Measurements from ENCODE around the gene GAK. TPM values are rescaled to one million over a fixed set of nuclear protein-coding genes. Genes with fewer than 3 reads are reported as not detected.
A peak's percentile ranks its signal among the peaks of the same experiment; 100 is the strongest.

GAK gene
- total RNA-seq, 3 donors from 2014 or later (not counting 1 experiment from before 2014, with no cell fraction given): 349 to 358 (median 349) TPM

GRCh38 chr4:914531-914930 is 17.6 kb downstream of the GAK start:
- no peak for ATAC-seq

GRCh38 chr4:913280-913618 is 18.9 kb downstream of the GAK start:
- intact Hi-C loops (cut with micrococcal nuclease): no loop called here
- Mint-ChIP-seq H3K4me1 (peaks cover 42 to 54% of the 10 kb centered on the region in 2 donors), H3K36me3 (no peaks in the 10 kb centered on the region), H3K27ac (no peak overlapping the region), H3K9me3 (no peaks in the 10 kb centered on the region), H3K4me3 (no peak overlapping the region), H3K27me3 (ENCODE audit: low read depth in 2 of 2) (no peaks in the 10 kb centered on the region)
- Histone ChIP-seq H3K27ac (ENCODE audit: low read length) (no peak overlapping the region), H3K4me1 (ENCODE audit: control insufficient read depth, insufficient read depth, low read length) (peaks cover 22% of the 10 kb centered on the region), H3K9me3 (ENCODE audit: control insufficient read depth, insufficient read depth, low read length) (no peaks in the 10 kb centered on the region), H3K27me3 (ENCODE audit: control insufficient read depth, insufficient read depth, low read length) (no peaks in the 10 kb centered on the region), H3K4me3 (ENCODE audit: low read length) (no peak overlapping the region), H3K36me3 (ENCODE audit: control insufficient read depth, insufficient read depth, low read length) (peaks cover 34% of the 10 kb centered on the region)
- TF ChIP-seq CTCF (IDR thresholded peaks at IDR 0.05): no peak
- ATAC-seq (no peak), DNase-seq (no peak)
- over 99% methylated on average over 4 of the region's 4 CpGs for WGBS (ENCODE audit: insufficient coverage)

More at GRCh38 chr4:914531-914930, 17.6 kb downstream of the GAK start:
- H3K27me3 Mint-ChIP-seq (ENCODE audit: low read depth in 2 of 2): no peaks in the 10 kb centered on the region
- TF ChIP-seq CTCF (IDR thresholded peaks at IDR 0.05): no peak
- peak overlapping the region in 1 of 2 donors; percentile 83 for H3K27ac Mint-ChIP-seq
- H3K27me3 ChIP-seq (ENCODE audit: control insufficient read depth, insufficient read depth, low read length): no peaks in the 10 kb centered on the region
- peaks cover 29% of the 10 kb centered on the region for H3K36me3 ChIP-seq (ENCODE audit: control insufficient read depth, insufficient read depth, low read length)
- H3K4me1 ChIP-seq (ENCODE audit: control insufficient read depth, insufficient read depth, low read length): peaks cover 26% of the 10 kb centered on the region
- H3K9me3 Mint-ChIP-seq: no peaks in the 10 kb centered on the region
- intact Hi-C loops (cut with micrococcal nuclease): no loop called here
- H3K4me3 ChIP-seq (ENCODE audit: low read length): no peak overlapping the region
- H3K4me1 Mint-ChIP-seq: peaks cover 48 to 54% of the 10 kb centered on the region in 2 donors
- DNase-seq: no peak
- peak overlapping the region; percentile 83 for H3K4me3 Mint-ChIP-seq
- no peaks in the 10 kb centered on the region for H3K9me3 ChIP-seq (ENCODE audit: control insufficient read depth, insufficient read depth, low read length)
- no peaks in the 10 kb centered on the region for H3K36me3 Mint-ChIP-seq
- 90% methylated on average over 20 of the region's 21 CpGs for WGBS (ENCODE audit: insufficient coverage)
- H3K27ac ChIP-seq (ENCODE audit: low read length): no peak overlapping the region

GRCh38 chr4:912548-913279 is 19.4 kb downstream of the GAK start:
- H3K36me3 ChIP-seq (ENCODE audit: control insufficient read depth, insufficient read depth, low read length): peaks cover 35% of the 10 kb centered on the region
- Mint-ChIP-seq H3K27me3 (ENCODE audit: low read depth in 2 of 2) (no peaks in the 10 kb centered on the region), H3K4me3 (no peak overlapping the region), H3K4me1 (peaks cover 38 to 50% of the 10 kb centered on the region in 2 donors), H3K36me3 (no peaks in the 10 kb centered on the region), H3K9me3 (no peaks in the 10 kb centered on the region), H3K27ac (no peak overlapping the region)
- H3K4me3 ChIP-seq (ENCODE audit: low read length): no peak overlapping the region
- intact Hi-C loops (cut with micrococcal nuclease): no loop called here
- 93% methylated on average over 19 of the region's 19 CpGs for WGBS (ENCODE audit: insufficient coverage)
- H3K27me3 ChIP-seq (ENCODE audit: control insufficient read depth, insufficient read depth, low read length): no peaks in the 10 kb centered on the region
- no peaks in the 10 kb centered on the region for H3K9me3 ChIP-seq (ENCODE audit: control insufficient read depth, insufficient read depth, low read length)
- no peak for ATAC-seq
- H3K4me1 ChIP-seq (ENCODE audit: control insufficient read depth, insufficient read depth, low read length): peaks cover 22% of the 10 kb centered on the region
- DNase-seq: no peak
- TF ChIP-seq CTCF (IDR thresholded peaks at IDR 0.05): no peak
- no peak overlapping the region for H3K27ac ChIP-seq (ENCODE audit: low read length)

All from natural killer cell (primary cell).